IMR-90 (cell line): ENCODE measurements around the gene MCRIP2.

ENCODE experiments used
- CTCF ChIP-seq: conservative IDR thresholded peaks from 2 replicates; pipeline ENCODE4 v1.5.1; 2012; ENCODE audit warnings: mild to moderate bottlenecking, low read depth, low read length, improper control_type of control experiment
- FOS ChIP-seq: fragments of 150-350 bp; IDR thresholded peaks from 2 replicates; pipeline ENCODE4 v1.6.1; 2016; ENCODE audit warnings: low read depth, low read length
- MAZ ChIP-seq: IDR thresholded peaks from 2 replicates; pipeline ENCODE4 v1.6.1; 2012; ENCODE audit warnings: low read depth, mild to moderate bottlenecking, low read length, improper control_type of control experiment, moderate library complexity, borderline replicate concordance
- POLR2A ChIP-seq: IDR thresholded peaks from 2 replicates; pipeline ENCODE4 v1.6.1; 2012; ENCODE audit warnings: mild to moderate bottlenecking, low read depth, low read length

- TF ChIP-seq CTCF (no peak), FOS (no peak), POLR2A (no peak), MAZ (no peak)
Observed at GRCh38 chr16:634051-634670, 7.5 kb upstream of the MCRIP2 start.
